Tibial nerve (tissue), 4 donors: ENCODE measurements around the gene MRPL30. TPM values are rescaled to one million over a fixed set of nuclear protein-coding genes. Genes with fewer than 3 reads are reported as not detected.
"Not testable (repeated sequence)": the region's sequence is repeated elsewhere in the genome, so short reads cannot be mapped to it uniquely, and the experiment has no call there.

Experiments used
- DNase-seq, 2 donors: peaks; one replicate each; pipeline ENCODE4 v3.0.0-alpha.2; 2019; ENCODE audit warnings: low spot score in 2 of 2
- H3K27ac ChIP-seq, 4 donors: fragments of 200-600 bp; sonication (generic) in 3 of 4; one replicate each; pipeline ENCODE4 v1.5.1; 2017 to 2019; ENCODE audit warnings: mild to moderate bottlenecking in 1 of 4
- H3K27me3 ChIP-seq, 2 donors: fragments of 200-600 bp; sonication (generic) in 1 of 2; one replicate each; pipeline versions ENCODE4 v1.5.1 to v1.6.0; 2017 to 2019
- H3K36me3 ChIP-seq, 3 donors: fragments of 200-600 bp; sonication (generic); one replicate each; pipeline ENCODE4 v1.5.1; 2018 to 2019
- H3K4me1 ChIP-seq, 4 donors: fragments of 200-600 bp; sonication (generic) in 3 of 4; one replicate each; pipeline ENCODE4 v1.5.1; 2017 to 2019
- H3K4me3 ChIP-seq, 4 donors: fragments of 200-600 bp; sonication (generic) in 3 of 4; one replicate each; pipeline ENCODE4 v1.5.1; 2017 to 2019; ENCODE audit warnings: mild to moderate bottlenecking in 1 of 4, moderate library complexity in 1 of 4
- H3K9me3 ChIP-seq, 4 donors: fragments of 200-600 bp; sonication (generic) in 3 of 4; one replicate each; pipeline ENCODE4 v1.5.1; 2017 to 2019
- EP300 ChIP-seq, 2 donors: sonication (generic); formaldehyde crosslinking; IDR thresholded peaks; one replicate each; pipeline ENCODE4 v1.6.1; 2017; ENCODE audit warnings: antibody characterized with exemption in 2 of 2, mild to moderate bottlenecking in 1 of 2
- POLR2A ChIP-seq, 2 donors: fragments of 450-650 bp; IDR thresholded peaks; one replicate each; pipeline ENCODE4 v1.6.1; 2017; ENCODE audit warnings: antibody characterized with exemption in 2 of 2, mild to moderate bottlenecking in 2 of 2, moderate library complexity in 2 of 2
- WGBS, 2 donors: methylation state at CpG; one replicate each; pipeline ENCODE4 v1.1.5; 2018; 5-methylcytosine and 5-hydroxymethylcytosine counted together
- total RNA-seq, 4 donors: library from RNA; depleted of rRNA; stranded (reverse); fragments of >200 nt; gene quantifications; one replicate each; pipeline ENCODE4 v1.1.0, GENCODE V29; 2016
- TF ChIP-seq, protein P1 (sequence below), 5 experiments: fragments of 200-600 bp in 3 of 5; fragments of 450-650 bp in 2 of 5; sonication (generic) in 3 of 5; IDR thresholded peaks; one replicate each; pipeline ENCODE4 v1.5.1; 2016 to 2019; ENCODE audit warnings: antibody characterized with exemption in 5 of 5, mild to moderate bottlenecking in 3 of 5, moderate library complexity in 2 of 5

MRPL30 gene
- total RNA-seq, 4 donors from 2014 or later, result 19.4 to 27.0 (median 21.7) TPM

DNA sequence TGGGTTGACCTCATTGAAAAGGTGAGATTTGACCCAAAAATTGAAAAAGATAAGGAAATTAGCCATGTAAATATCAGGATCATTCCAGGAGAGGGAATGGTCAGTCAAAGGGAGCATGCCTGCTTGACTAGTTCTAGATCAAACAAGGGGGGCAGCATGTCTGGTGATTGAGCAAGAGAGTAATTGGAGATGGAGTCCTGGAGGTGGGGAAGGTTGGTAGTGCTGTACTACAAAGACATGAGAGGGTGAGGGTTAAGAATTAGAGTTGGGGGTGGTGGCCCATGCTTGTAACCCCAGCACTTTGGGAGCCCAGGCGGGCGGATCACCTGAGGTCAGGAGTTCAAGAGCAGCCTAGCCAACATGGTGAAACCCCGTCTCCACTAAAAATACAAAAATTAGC, 2.0 kb downstream of the MRPL30 start:
- DNase-seq, result no peak
- Histone ChIP-seq H3K27ac (no peak overlapping the region), H3K4me1 (peaks cover 0 to 71% (median 23%) of the 10 kb centered on the region in 4 donors), H3K27me3 (no peaks in the 10 kb centered on the region), H3K4me3 (no peak overlapping the region), H3K9me3 (no peaks in the 10 kb centered on the region), H3K36me3 (peaks cover 0 to 14% (median 0%) of the 10 kb centered on the region in 3 donors)
- TF ChIP-seq EP300 (IDR thresholded peaks at IDR 0.05), result no peak
- TF ChIP-seq POLR2A (IDR thresholded peaks at IDR 0.05), result no peak
- TF ChIP-seq, protein P1, sequence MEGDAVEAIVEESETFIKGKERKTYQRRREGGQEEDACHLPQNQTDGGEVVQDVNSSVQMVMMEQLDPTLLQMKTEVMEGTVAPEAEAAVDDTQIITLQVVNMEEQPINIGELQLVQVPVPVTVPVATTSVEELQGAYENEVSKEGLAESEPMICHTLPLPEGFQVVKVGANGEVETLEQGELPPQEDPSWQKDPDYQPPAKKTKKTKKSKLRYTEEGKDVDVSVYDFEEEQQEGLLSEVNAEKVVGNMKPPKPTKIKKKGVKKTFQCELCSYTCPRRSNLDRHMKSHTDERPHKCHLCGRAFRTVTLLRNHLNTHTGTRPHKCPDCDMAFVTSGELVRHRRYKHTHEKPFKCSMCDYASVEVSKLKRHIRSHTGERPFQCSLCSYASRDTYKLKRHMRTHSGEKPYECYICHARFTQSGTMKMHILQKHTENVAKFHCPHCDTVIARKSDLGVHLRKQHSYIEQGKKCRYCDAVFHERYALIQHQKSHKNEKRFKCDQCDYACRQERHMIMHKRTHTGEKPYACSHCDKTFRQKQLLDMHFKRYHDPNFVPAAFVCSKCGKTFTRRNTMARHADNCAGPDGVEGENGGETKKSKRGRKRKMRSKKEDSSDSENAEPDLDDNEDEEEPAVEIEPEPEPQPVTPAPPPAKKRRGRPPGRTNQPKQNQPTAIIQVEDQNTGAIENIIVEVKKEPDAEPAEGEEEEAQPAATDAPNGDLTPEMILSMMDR (IDR thresholded peaks at IDR 0.05), result no peak
- WGBS, 2 donors, result 85 to 89% methylated on average over 3 of the region's 3 CpGs

DNA sequence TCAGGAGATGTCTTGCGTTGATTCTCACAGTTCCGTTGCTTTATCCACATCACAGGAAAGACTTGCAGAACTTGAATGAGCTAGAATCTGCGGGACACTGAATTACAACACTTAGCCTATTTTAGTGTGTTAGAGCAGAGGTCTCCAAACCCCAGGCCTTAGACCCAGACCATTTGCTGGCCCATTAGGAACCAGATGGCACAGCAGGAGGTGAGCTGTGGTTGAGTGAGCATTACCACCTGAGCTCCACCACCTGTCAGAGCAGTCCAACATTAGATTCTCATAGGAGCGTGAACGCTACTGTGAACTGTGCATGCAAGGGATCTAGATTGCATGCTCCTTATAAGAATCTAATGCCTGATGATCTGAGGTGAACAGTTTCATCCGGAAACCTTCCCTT, 3.8 kb downstream of the MRPL30 start:
- no peak for DNase-seq

GRCh38 chr2:99187011-99187410, 6.0 kb downstream of the MRPL30 start:
- Histone ChIP-seq H3K27ac (no peak overlapping the region), H3K9me3 (no peaks in the 10 kb centered on the region), H3K4me3 (no peak overlapping the region), H3K36me3 (peaks cover 0 to 54% (median 0%) of the 10 kb centered on the region in 3 donors), H3K4me1 (peaks cover 0 to 42% (median 4%) of the 10 kb centered on the region in 4 donors), H3K27me3 (no peaks in the 10 kb centered on the region)
- no peak for DNase-seq
- TF ChIP-seq POLR2A (IDR thresholded peaks at IDR 0.05), result no peak
- TF ChIP-seq, protein P1 (IDR thresholded peaks at IDR 0.05), result no peak

More for the DNA sequence above, 3.8 kb downstream of the MRPL30 start:
- peaks cover 0 to 53% (median 16%) of the 10 kb centered on the region in 4 donors for H3K4me1 ChIP-seq
- no peak overlapping the region for H3K4me3 ChIP-seq
- WGBS, 2 donors, result 78 to 90% methylated on average over 6 of the region's 6 CpGs
- peaks cover 0 to 32% (median 0%) of the 10 kb centered on the region in 3 donors for H3K36me3 ChIP-seq
- no peak overlapping the region for H3K27ac ChIP-seq
- H3K27me3 ChIP-seq, result no peaks in the 10 kb centered on the region
- TF ChIP-seq, protein P1 (IDR thresholded peaks at IDR 0.05), result no peak
- TF ChIP-seq POLR2A (IDR thresholded peaks at IDR 0.05) (no peak), EP300 (IDR thresholded peaks at IDR 0.05) (no peak)
- H3K9me3 ChIP-seq, result no peaks in the 10 kb centered on the region

DNA sequence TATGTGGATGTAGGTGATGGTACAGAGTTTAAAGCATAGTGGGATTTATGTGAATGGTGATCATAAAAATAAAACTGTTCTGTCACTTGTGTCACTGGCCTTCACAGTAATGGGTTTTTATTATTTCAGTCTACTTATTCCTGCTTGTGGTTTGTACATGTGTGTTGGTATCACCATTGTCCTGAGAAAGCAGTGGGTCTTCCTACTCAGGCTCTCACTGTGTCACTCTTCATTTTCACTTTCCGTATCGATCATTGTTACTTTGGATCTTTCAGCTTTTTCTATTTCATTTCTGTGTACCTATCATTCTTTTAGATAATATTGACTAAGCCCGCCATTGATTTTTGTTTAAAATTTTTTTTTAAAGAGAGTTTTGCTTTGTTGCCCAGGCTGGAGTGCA, 7.4 kb downstream of the MRPL30 start:
- Histone ChIP-seq H3K4me1 (peaks cover 0 to 29% (median 0%) of the 10 kb centered on the region in 4 donors), H3K4me3 (no peak overlapping the region), H3K27ac (no peak overlapping the region), H3K9me3 (no peaks in the 10 kb centered on the region), H3K36me3 (peaks cover 0 to 67% (median 0%) of the 10 kb centered on the region in 3 donors), H3K27me3 (no peaks in the 10 kb centered on the region)
- 94 to 97% methylated on average over 3 of the region's 3 CpGs for WGBS, 2 donors
- TF ChIP-seq POLR2A (IDR thresholded peaks at IDR 0.05), result no peak
- TF ChIP-seq, protein P1 (IDR thresholded peaks at IDR 0.05), result no peak
- DNase-seq, result no peak

DNA sequence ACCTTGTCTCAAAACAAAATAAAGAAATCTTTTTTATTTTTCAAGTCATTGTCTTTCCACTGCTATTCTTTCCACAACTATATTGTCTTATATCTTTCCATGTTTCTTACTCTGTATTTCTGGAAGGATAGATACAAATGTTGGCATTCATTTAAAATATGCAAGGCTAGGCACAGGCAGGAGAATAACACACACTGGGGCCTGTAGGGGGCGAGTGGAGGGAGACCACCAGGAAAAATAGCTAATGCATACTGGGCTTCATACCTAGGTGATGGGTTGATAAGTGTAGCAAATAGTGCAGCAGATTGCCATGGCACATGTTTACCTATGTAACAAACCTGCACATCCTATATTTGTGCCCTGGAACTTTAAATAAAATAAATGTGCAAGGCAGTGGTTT, 9.6 kb downstream of the MRPL30 start:
- H3K27me3 ChIP-seq, result no peaks in the 10 kb centered on the region
- peaks cover 0 to 7% (median 0%) of the 10 kb centered on the region in 4 donors for H3K4me1 ChIP-seq
- DNase-seq, result no peak
- whole genome bisulfite sequencing, 2 donors, result 84 to 88% methylated on average over 1 of the region's 1 CpG
- no peak overlapping the region for H3K4me3 ChIP-seq
- peaks cover 0 to 87% (median 0%) of the 10 kb centered on the region in 3 donors for H3K36me3 ChIP-seq
- H3K27ac ChIP-seq, result no peak overlapping the region
- TF ChIP-seq, protein P1 (IDR thresholded peaks at IDR 0.05), result no peak
- TF ChIP-seq EP300 (IDR thresholded peaks at IDR 0.05) (no peak), POLR2A (IDR thresholded peaks at IDR 0.05) (no peak)
- no peaks in the 10 kb centered on the region for H3K9me3 ChIP-seq

DNA sequence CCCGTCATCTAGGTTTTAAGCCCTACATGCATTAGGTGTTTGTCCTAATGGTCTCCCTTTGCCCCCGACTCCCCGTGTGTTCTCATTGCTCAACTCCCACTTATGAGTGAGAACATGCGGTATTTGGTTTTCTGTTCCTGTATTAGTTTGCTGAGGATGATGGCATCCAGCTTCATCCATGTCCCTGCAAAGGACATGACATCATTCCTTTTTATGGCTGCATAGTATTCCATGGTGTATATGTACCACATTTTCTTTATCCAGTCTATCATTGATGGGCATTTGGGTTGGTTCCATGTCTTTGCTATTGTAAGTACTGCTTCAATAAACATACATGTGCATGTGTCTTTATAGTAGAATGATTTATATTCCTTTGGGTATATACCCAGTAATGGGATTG, 11.4 kb downstream of the MRPL30 start:
- DNase-seq, H3K27ac ChIP-seq, H3K27me3 ChIP-seq, H3K9me3 ChIP-seq, H3K4me1 ChIP-seq, H3K4me3 ChIP-seq: not testable (repeated sequence)
- H3K36me3 ChIP-seq, result peaks cover 0 to 95% (median 2%) of the 10 kb centered on the region in 3 donors
- 99 to 100% methylated on average over 4 of the region's 4 CpGs for WGBS, 2 donors
